ENCODE measurements around the gene TM4SF1. TPM values are rescaled to one million over a fixed set of nuclear protein-coding genes. Genes with fewer than 3 reads are reported as not detected.

Gene TM4SF1
- polyA plus RNA-seq, 1 donor from 2014 or later, result 0.81 TPM

DNA sequence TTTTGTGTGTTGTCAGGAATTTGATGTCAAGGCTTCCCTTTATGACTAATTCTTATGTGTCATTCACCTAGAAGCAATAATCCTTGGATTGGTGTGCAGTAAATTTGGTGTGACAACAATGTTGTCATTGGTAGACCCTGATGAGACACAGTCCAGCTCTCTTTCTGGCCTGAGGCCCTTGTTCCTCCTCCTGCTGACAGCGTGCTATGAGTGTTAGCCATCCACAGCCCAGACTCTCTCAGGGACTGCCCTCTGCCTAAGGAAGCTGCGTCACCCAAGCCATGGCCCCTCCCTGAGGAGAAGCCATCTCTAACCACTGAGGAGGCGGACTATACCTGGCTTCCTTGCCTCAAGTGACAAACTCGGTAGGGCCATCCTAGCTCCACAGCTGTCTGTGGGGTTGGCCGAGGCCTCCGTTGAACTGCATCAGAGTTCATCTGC lies 13.3 kb upstream of the TM4SF1 start:
- TF ChIP-seq, protein P1, sequence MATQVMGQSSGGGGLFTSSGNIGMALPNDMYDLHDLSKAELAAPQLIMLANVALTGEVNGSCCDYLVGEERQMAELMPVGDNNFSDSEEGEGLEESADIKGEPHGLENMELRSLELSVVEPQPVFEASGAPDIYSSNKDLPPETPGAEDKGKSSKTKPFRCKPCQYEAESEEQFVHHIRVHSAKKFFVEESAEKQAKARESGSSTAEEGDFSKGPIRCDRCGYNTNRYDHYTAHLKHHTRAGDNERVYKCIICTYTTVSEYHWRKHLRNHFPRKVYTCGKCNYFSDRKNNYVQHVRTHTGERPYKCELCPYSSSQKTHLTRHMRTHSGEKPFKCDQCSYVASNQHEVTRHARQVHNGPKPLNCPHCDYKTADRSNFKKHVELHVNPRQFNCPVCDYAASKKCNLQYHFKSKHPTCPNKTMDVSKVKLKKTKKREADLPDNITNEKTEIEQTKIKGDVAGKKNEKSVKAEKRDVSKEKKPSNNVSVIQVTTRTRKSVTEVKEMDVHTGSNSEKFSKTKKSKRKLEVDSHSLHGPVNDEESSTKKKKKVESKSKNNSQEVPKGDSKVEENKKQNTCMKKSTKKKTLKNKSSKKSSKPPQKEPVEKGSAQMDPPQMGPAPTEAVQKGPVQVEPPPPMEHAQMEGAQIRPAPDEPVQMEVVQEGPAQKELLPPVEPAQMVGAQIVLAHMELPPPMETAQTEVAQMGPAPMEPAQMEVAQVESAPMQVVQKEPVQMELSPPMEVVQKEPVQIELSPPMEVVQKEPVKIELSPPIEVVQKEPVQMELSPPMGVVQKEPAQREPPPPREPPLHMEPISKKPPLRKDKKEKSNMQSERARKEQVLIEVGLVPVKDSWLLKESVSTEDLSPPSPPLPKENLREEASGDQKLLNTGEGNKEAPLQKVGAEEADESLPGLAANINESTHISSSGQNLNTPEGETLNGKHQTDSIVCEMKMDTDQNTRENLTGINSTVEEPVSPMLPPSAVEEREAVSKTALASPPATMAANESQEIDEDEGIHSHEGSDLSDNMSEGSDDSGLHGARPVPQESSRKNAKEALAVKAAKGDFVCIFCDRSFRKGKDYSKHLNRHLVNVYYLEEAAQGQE (IDR thresholded peaks at IDR 0.05; ENCODE audit: borderline replicate concordance), result no peak
- no peak for TF ChIP-seq MXI1 (conservative IDR thresholded peaks at IDR 0.05; ENCODE audit: poor library complexity, severe bottlenecking)
- TF ChIP-seq SMC3 (conservative IDR thresholded peaks at IDR 0.05; ENCODE audit: poor library complexity), result no peak
- no peak for TF ChIP-seq RAD21 (conservative IDR thresholded peaks at IDR 0.05)
- TF ChIP-seq EZH2 (IDR thresholded peaks at IDR 0.05; ENCODE audit: borderline replicate concordance, insufficient read depth, low read length, poor library complexity, severe bottlenecking), result no peak
- no peak for TF ChIP-seq TAF1 (IDR thresholded peaks at IDR 0.05; ENCODE audit: low read depth)
- TF ChIP-seq, protein P2, sequence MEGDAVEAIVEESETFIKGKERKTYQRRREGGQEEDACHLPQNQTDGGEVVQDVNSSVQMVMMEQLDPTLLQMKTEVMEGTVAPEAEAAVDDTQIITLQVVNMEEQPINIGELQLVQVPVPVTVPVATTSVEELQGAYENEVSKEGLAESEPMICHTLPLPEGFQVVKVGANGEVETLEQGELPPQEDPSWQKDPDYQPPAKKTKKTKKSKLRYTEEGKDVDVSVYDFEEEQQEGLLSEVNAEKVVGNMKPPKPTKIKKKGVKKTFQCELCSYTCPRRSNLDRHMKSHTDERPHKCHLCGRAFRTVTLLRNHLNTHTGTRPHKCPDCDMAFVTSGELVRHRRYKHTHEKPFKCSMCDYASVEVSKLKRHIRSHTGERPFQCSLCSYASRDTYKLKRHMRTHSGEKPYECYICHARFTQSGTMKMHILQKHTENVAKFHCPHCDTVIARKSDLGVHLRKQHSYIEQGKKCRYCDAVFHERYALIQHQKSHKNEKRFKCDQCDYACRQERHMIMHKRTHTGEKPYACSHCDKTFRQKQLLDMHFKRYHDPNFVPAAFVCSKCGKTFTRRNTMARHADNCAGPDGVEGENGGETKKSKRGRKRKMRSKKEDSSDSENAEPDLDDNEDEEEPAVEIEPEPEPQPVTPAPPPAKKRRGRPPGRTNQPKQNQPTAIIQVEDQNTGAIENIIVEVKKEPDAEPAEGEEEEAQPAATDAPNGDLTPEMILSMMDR (IDR thresholded peaks at IDR 0.05; ENCODE audit: poor library complexity, severe bottlenecking), result no peak
- TF ChIP-seq EP300 (conservative IDR thresholded peaks at IDR 0.05; ENCODE audit: poor library complexity, severe bottlenecking), result no peak
- TF ChIP-seq POLR2AphosphoS5 (IDR thresholded peaks at IDR 0.05), result no peak
- Histone ChIP-seq H4K20me1 (ENCODE audit: insufficient read depth) (no peaks in the 10 kb centered on the region), H3K27me3 (ENCODE audit: insufficient read depth, low read depth, low read length) (no peaks in the 10 kb centered on the region), H3K9me3 (ENCODE audit: low read length) (no peaks in the 10 kb centered on the region), H3K4me2 (ENCODE audit: low read length) (no peak overlapping the region), H3K27ac (ENCODE audit: low read length) (no peak overlapping the region), H2AFZ (ENCODE audit: low read depth, low read length) (no peak overlapping the region), H3F3A (ENCODE audit: insufficient read depth, low read length, poor library complexity, severe bottlenecking) (no peaks in the 10 kb centered on the region), H3K9ac (ENCODE audit: low read length) (no peak overlapping the region), H3K4me3 (ENCODE audit: low read length) (no peak overlapping the region), H3K9me2 (ENCODE audit: insufficient read depth, low read length) (no peaks in the 10 kb centered on the region), H3K79me2 (replicated peaks; ENCODE audit: insufficient read depth, low read length) (no peaks in the 10 kb centered on the region), H3K36me3 (ENCODE audit: insufficient read depth, low read length) (no peaks in the 10 kb centered on the region)

- Histone ChIP-seq H3K9ac (ENCODE audit: low read length) (no peak overlapping the region), H3K36me3 (ENCODE audit: insufficient read depth, low read length) (no peaks in the 10 kb centered on the region), H3F3A (ENCODE audit: insufficient read depth, low read length, poor library complexity, severe bottlenecking) (no peaks in the 10 kb centered on the region), H4K20me1 (ENCODE audit: insufficient read depth) (no peaks in the 10 kb centered on the region), H3K27me3 (ENCODE audit: insufficient read depth, low read depth, low read length) (no peaks in the 10 kb centered on the region), H3K4me2 (ENCODE audit: low read length) (no peak overlapping the region), H3K79me2 (replicated peaks; ENCODE audit: insufficient read depth, low read length) (no peaks in the 10 kb centered on the region), H3K27ac (ENCODE audit: low read length) (no peak overlapping the region), H2AFZ (ENCODE audit: low read depth, low read length) (no peak overlapping the region), H3K9me2 (ENCODE audit: insufficient read depth, low read length) (no peaks in the 10 kb centered on the region), H3K9me3 (ENCODE audit: low read length) (no peaks in the 10 kb centered on the region), H3K4me3 (ENCODE audit: low read length) (no peak overlapping the region)
- TF ChIP-seq POLR2AphosphoS5 (IDR thresholded peaks at IDR 0.05), result no peak
- no peak for TF ChIP-seq MXI1 (conservative IDR thresholded peaks at IDR 0.05; ENCODE audit: poor library complexity, severe bottlenecking)
- TF ChIP-seq, protein P1 (IDR thresholded peaks at IDR 0.05; ENCODE audit: borderline replicate concordance), result no peak
- no peak for TF ChIP-seq EP300 (conservative IDR thresholded peaks at IDR 0.05; ENCODE audit: poor library complexity, severe bottlenecking)
- no peak for TF ChIP-seq SMC3 (conservative IDR thresholded peaks at IDR 0.05; ENCODE audit: poor library complexity)
- no peak for TF ChIP-seq TAF1 (IDR thresholded peaks at IDR 0.05; ENCODE audit: low read depth)
- no peak for TF ChIP-seq EZH2 (IDR thresholded peaks at IDR 0.05; ENCODE audit: borderline replicate concordance, insufficient read depth, low read length, poor library complexity, severe bottlenecking)
- TF ChIP-seq, protein P2 (IDR thresholded peaks at IDR 0.05; ENCODE audit: poor library complexity, severe bottlenecking), result no peak
- no peak for TF ChIP-seq RAD21 (conservative IDR thresholded peaks at IDR 0.05)
These were observed 12.8 kb upstream of the TM4SF1 start for GRCh38 chr3:149390294-149390693.

Data from neural cell (in vitro differentiated cells).